GM12878 (cell line): ENCODE results near the gene PLAC1. TPM values are rescaled to one million over a fixed set of nuclear protein-coding genes. Genes with fewer than 3 reads are reported as not detected.

Experiments used
- ATAC-seq: fragments of 200-7000 bp; cut with Tn5 transposase; 3 replicates; pipeline ENCODE4 v1.9.1; 2020; ENCODE audit warnings: mild to moderate bottlenecking, moderate library complexity
- BruUV-seq: library from RNA; stranded (reverse); fragments of 400-500 nt; replicated peaks from 2 replicates; lab custom pipeline; 2021; lab: Mats Ljungman, UMichigan
- CTCF ChIA-PET: fragments of 300-600 bp; sonication (Branson Sonifier 250); formaldehyde crosslinking; extraction: SDS; loops from one replicate; lab custom pipeline; 2021; ENCODE audit warnings: inconsistent platforms; lab: Yijun Ruan, JAX
- POLR2A ChIA-PET: fragments of 350-600 bp; formaldehyde crosslinking; extraction: SDS; loops from one replicate; lab custom pipeline; 2021; ENCODE audit warnings: inconsistent platforms; lab: Charles Lee
- RAD21 ChIA-PET: fragments of 300-600 bp; sonication (Branson Sonifier 250); formaldehyde crosslinking; loops from one replicate; lab custom pipeline; 2023; ENCODE audit warnings: antibody characterized with exemption; ENCODE audit not compliant: unreplicated experiment; lab: Charles Lee
- SMC1A ChIA-PET: fragments of 300-600 bp; sonication (Branson Sonifier 250); formaldehyde crosslinking; loops from one replicate; lab custom pipeline; 2023; ENCODE audit not compliant: unreplicated experiment, uncharacterized antibody; lab: Charles Lee
- DNase-seq: peaks from one replicate; pipeline ENCODE4 v3.0.0-alpha.2; 2011; ENCODE audit warnings: low read depth, low spot score
- FAIRE-seq: peaks from 3 replicates; lab custom pipeline; 2011; peaks lifted over from hg19 to GRCh38; lab: Jason Lieb, UNC
- H2AFZ ChIP-seq: 2 replicates; pipeline ENCODE4 v1.6.0; 2011; ENCODE audit warnings: low read depth, low read length, control low read depth; ENCODE audit not compliant: control insufficient read depth
- H3K27ac ChIP-seq: 2 replicates; pipeline ENCODE4 v1.5.1; 2011; ENCODE audit warnings: control low read depth; ENCODE audit not compliant: control insufficient read depth, insufficient read depth
- H3K27me3 ChIP-seq, 2 experiments: replicated peaks in 1 of 2; 2 replicates each; pipeline versions ENCODE4 v1.6.0 to v1.6.1; 2011; ENCODE audit warnings: low read length in 1 of 2; ENCODE audit not compliant: control insufficient read depth in 2 of 2, insufficient read depth in 2 of 2
- H3K36me3 ChIP-seq, 2 experiments: 2 replicates each; pipeline ENCODE4 v1.5.1; 2011; ENCODE audit warnings: low read length in 1 of 2; ENCODE audit not compliant: control insufficient read depth in 2 of 2, insufficient read depth in 2 of 2
- H3K4me1 ChIP-seq: 2 replicates; pipeline ENCODE4 v1.6.1; 2011; ENCODE audit warnings: mild to moderate bottlenecking, low read length, moderate library complexity, mixed read lengths; ENCODE audit not compliant: control insufficient read depth, insufficient read depth
- H3K4me2 ChIP-seq: 2 replicates; pipeline ENCODE4 v1.6.0; 2011; ENCODE audit warnings: control low read depth; ENCODE audit not compliant: control insufficient read depth, insufficient read depth
- H3K4me3 ChIP-seq: fragments of 200-600 bp; sonication (generic); 2 replicates; pipeline ENCODE4 v1.5.1; 2016
- H3K79me2 ChIP-seq: 2 replicates; pipeline ENCODE4 v1.6.0; 2011; ENCODE audit warnings: low read length; ENCODE audit not compliant: control insufficient read depth, insufficient read depth
- H3K9ac ChIP-seq: 2 replicates; pipeline ENCODE4 v1.8.0; 2011; ENCODE audit warnings: low read length, control low read depth, mixed read lengths; ENCODE audit not compliant: control insufficient read depth, insufficient read depth
- H3K9me3 ChIP-seq: replicated peaks from 3 replicates; pipeline ENCODE4 v1.5.1; 2011; ENCODE audit warnings: mild to moderate bottlenecking, low read length; ENCODE audit not compliant: control insufficient read depth, insufficient read depth
- H4K20me1 ChIP-seq: 2 replicates; pipeline ENCODE4 v1.6.0; 2011; ENCODE audit not compliant: control insufficient read depth, insufficient read depth
- BMI1 ChIP-seq: fragments of 450-650 bp; IDR thresholded peaks from 2 replicates; pipeline ENCODE4 v1.6.1; 2016; ENCODE audit warnings: mild to moderate bottlenecking, moderate library complexity, borderline replicate concordance
- HDAC6 ChIP-seq: fragments of 200-600 bp; sonication (generic); IDR thresholded peaks from one replicate; pipeline ENCODE4 v1.8.0; 2017; ENCODE audit warnings: antibody characterized with exemption; ENCODE audit not compliant: unreplicated experiment
- MXI1 ChIP-seq: fragments of 150-350 bp; IDR thresholded peaks from 2 replicates; pipeline ENCODE4 v1.6.1; 2011; ENCODE audit warnings: low read depth, mild to moderate bottlenecking, inconsistent platforms, low read length, improper control_type of control experiment
- NFIC ChIP-seq: IDR thresholded peaks from 2 replicates; pipeline ENCODE4 v1.6.1; 2012; ENCODE audit warnings: low read depth, mild to moderate bottlenecking, inconsistent platforms, low read length, moderate library complexity
- POU2F2 ChIP-seq: IDR thresholded peaks from 3 replicates; pipeline ENCODE4 v1.6.1; 2011; ENCODE audit warnings: low read depth, mild to moderate bottlenecking, low read length, borderline replicate concordance
- RAD51 ChIP-seq: fragments of 450-650 bp; IDR thresholded peaks from 2 replicates; pipeline ENCODE4 v1.6.1; 2016; ENCODE audit warnings: moderate library complexity, mild to moderate bottlenecking, inconsistent platforms
- TAF1 ChIP-seq: IDR thresholded peaks from 2 replicates; pipeline ENCODE4 v1.6.1; 2011; ENCODE audit warnings: mild to moderate bottlenecking, low read depth, low read length, borderline replicate concordance
- ZBED1 ChIP-seq: IDR thresholded peaks from 2 replicates; pipeline ENCODE4 v1.6.1; 2016; ENCODE audit warnings: borderline replicate concordance
- ZBTB11 ChIP-seq: fragments of 450-650 bp; formaldehyde crosslinking; IDR thresholded peaks from 2 replicates; pipeline ENCODE4 v1.5.0; 2022; ENCODE audit warnings: mild to moderate bottlenecking, missing genetic modification characterization
- WGBS: methylation state at CpG from one replicate; pipeline ENCODE4 v1.1.6; 2016; ENCODE audit warnings: low lambda C conversion rate; ENCODE audit not compliant: insufficient replicate concordance, insufficient coverage; ENCODE audit errors: missing lambda C conversion rate; 5-methylcytosine and 5-hydroxymethylcytosine counted together
- in situ Hi-C: fragments of 300-500 bp; cut with MboI; formaldehyde crosslinking; loops from 9 replicates; pipeline ENCODE4 v1.14.3; 2018; ENCODE audit warnings: mixed read lengths
- intact Hi-C: fragments of 100-400 bp; cut with micrococcal nuclease; formaldehyde crosslinking; loops from one replicate; pipeline ENCODE4 v1.14.2; 2022; ENCODE audit not compliant: unreplicated experiment
- polyA plus RNA-seq, 11 experiments: library from polyadenylated mRNA; depleted of rRNA in 4 of 11; unstranded in 6 of 11; stranded (reverse) in 5 of 11; fragments of >200 nt; fragmentation: Nextera tagmentation in 4 of 11; fragmentation: Illumina TruSeq in 1 of 11; extraction: Ambion mirVana in 4 of 11; extraction: Trizol in 1 of 11; gene quantifications; 1 replicate in 1 of 11; 2 replicates in 10 of 11; pipeline versions ENCODE4 v1.2.1 to v1.2.3, GENCODE V29; 2011 to 2016; ENCODE audit warnings: inconsistent platforms in 2 of 11, missing spikeins in 2 of 11, low read depth in 1 of 11
- total RNA-seq, 4 experiments: library from RNA; depleted of rRNA in 3 of 4; stranded (reverse); fragments of >200 nt in 3 of 4; fragmentation: Illumina TruSeq in 1 of 4; extraction: Trizol in 1 of 4; gene quantifications; 2 replicates each; pipeline versions ENCODE4 v1.2.1 to v1.2.3, GENCODE V29; 2013 to 2021
- TF ChIP-seq, protein P1 (sequence below): IDR thresholded peaks from 2 replicates; pipeline ENCODE4 v1.6.1; 2012; ENCODE audit warnings: mild to moderate bottlenecking, low read depth, low read length
- TF ChIP-seq, protein P2 (sequence below): fragments of 450-650 bp; IDR thresholded peaks from 2 replicates; pipeline ENCODE4 v1.6.1; 2017; ENCODE audit warnings: antibody characterized with exemption, mild to moderate bottlenecking, moderate library complexity
- TF ChIP-seq, protein P3 (sequence below): IDR thresholded peaks from 2 replicates; pipeline ENCODE4 v1.6.1; 2012; ENCODE audit warnings: low read depth, low read length, improper control_type of control experiment

The PLAC1 gene
- total and polyA plus RNA-seq, 10 of the 15 experiments (the other 5 are each of a cell fraction or from before 2014, with no cell fraction given): 0.05 to 0.42 (median 0.17) TPM; not detected in 5

GRCh38 chrX:134533952-134534351, 124.3 kb downstream of the PLAC1 start:
- H3K9me3 ChIP-seq: no peaks in the 10 kb centered on the region
- H3K36me3 ChIP-seq: no peaks in the 10 kb centered on the region
- BruUV-seq: no TSS peak
- TF ChIP-seq, protein P1, sequence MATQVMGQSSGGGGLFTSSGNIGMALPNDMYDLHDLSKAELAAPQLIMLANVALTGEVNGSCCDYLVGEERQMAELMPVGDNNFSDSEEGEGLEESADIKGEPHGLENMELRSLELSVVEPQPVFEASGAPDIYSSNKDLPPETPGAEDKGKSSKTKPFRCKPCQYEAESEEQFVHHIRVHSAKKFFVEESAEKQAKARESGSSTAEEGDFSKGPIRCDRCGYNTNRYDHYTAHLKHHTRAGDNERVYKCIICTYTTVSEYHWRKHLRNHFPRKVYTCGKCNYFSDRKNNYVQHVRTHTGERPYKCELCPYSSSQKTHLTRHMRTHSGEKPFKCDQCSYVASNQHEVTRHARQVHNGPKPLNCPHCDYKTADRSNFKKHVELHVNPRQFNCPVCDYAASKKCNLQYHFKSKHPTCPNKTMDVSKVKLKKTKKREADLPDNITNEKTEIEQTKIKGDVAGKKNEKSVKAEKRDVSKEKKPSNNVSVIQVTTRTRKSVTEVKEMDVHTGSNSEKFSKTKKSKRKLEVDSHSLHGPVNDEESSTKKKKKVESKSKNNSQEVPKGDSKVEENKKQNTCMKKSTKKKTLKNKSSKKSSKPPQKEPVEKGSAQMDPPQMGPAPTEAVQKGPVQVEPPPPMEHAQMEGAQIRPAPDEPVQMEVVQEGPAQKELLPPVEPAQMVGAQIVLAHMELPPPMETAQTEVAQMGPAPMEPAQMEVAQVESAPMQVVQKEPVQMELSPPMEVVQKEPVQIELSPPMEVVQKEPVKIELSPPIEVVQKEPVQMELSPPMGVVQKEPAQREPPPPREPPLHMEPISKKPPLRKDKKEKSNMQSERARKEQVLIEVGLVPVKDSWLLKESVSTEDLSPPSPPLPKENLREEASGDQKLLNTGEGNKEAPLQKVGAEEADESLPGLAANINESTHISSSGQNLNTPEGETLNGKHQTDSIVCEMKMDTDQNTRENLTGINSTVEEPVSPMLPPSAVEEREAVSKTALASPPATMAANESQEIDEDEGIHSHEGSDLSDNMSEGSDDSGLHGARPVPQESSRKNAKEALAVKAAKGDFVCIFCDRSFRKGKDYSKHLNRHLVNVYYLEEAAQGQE: no peak
- TF ChIP-seq POU2F2 (no peak), MXI1 (no peak), BMI1 (no peak), RAD51 (no peak), NFIC (no peak), ZBED1 (no peak), ZBTB11 (CRISPR knock-in tag) (no peak), HDAC6 (no peak), TAF1 (no peak)
- TF ChIP-seq, protein P2, sequence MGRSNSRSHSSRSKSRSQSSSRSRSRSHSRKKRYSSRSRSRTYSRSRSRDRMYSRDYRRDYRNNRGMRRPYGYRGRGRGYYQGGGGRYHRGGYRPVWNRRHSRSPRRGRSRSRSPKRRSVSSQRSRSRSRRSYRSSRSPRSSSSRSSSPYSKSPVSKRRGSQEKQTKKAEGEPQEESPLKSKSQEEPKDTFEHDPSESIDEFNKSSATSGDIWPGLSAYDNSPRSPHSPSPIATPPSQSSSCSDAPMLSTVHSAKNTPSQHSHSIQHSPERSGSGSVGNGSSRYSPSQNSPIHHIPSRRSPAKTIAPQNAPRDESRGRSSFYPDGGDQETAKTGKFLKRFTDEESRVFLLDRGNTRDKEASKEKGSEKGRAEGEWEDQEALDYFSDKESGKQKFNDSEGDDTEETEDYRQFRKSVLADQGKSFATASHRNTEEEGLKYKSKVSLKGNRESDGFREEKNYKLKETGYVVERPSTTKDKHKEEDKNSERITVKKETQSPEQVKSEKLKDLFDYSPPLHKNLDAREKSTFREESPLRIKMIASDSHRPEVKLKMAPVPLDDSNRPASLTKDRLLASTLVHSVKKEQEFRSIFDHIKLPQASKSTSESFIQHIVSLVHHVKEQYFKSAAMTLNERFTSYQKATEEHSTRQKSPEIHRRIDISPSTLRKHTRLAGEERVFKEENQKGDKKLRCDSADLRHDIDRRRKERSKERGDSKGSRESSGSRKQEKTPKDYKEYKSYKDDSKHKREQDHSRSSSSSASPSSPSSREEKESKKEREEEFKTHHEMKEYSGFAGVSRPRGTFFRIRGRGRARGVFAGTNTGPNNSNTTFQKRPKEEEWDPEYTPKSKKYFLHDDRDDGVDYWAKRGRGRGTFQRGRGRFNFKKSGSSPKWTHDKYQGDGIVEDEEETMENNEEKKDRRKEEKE: no peak
- TF ChIP-seq, protein P3, sequence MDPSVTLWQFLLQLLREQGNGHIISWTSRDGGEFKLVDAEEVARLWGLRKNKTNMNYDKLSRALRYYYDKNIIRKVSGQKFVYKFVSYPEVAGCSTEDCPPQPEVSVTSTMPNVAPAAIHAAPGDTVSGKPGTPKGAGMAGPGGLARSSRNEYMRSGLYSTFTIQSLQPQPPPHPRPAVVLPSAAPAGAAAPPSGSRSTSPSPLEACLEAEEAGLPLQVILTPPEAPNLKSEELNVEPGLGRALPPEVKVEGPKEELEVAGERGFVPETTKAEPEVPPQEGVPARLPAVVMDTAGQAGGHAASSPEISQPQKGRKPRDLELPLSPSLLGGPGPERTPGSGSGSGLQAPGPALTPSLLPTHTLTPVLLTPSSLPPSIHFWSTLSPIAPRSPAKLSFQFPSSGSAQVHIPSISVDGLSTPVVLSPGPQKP: no peak
- no peak overlapping the region for H2AFZ ChIP-seq
- in situ Hi-C loops: no loop called here
- intact Hi-C loops: no loop called here
- DNase-seq (no peak), FAIRE-seq (no peak), ATAC-seq (no peak)
- H4K20me1 ChIP-seq: no peaks in the 10 kb centered on the region
- POLR2A ChIA-PET: no interaction called here
- no peaks in the 10 kb centered on the region for H3K79me2 ChIP-seq
- SMC1A ChIA-PET: no interaction called here
- H3K4me2 ChIP-seq: no peak overlapping the region
- RAD21 ChIA-PET: no interaction called here
- CTCF ChIA-PET: no interaction called here
- no peak overlapping the region for H3K4me3 ChIP-seq
- WGBS: 29% methylated on average over 4 of the region's 4 CpGs
- no peaks in the 10 kb centered on the region for H3K27me3 ChIP-seq
- H3K4me1 ChIP-seq: no peaks in the 10 kb centered on the region
- no peak overlapping the region for H3K27ac ChIP-seq
- no peak overlapping the region for H3K9ac ChIP-seq
